ENCODE measurements around the gene CDKAL1. TPM values are rescaled to one million over a fixed set of nuclear protein-coding genes. Genes with fewer than 3 reads are reported as not detected.

CDKAL1 gene
- total RNA-seq, 1 donor from 2014 or later = 24.8 TPM

- no peaks in the 10 kb centered on the region for H3K36me3 Mint-ChIP-seq (ENCODE audit: unreplicated experiment)
Measured at GRCh38 chr6:20773822-20774221, 239.6 kb downstream of the CDKAL1 start.

GRCh38 chr6:20775981-20776380 lies 241.7 kb downstream of the CDKAL1 start:
- no peak for DNase-seq
- no peak for TF ChIP-seq CTCF (IDR thresholded peaks at IDR 0.05; ENCODE audit: partially characterized antibody, unreplicated experiment)
- H3K4me1 Mint-ChIP-seq (ENCODE audit: low read depth, unreplicated experiment) = peaks cover 19% of the 10 kb centered on the region
- no peak overlapping the region for H3K27ac Mint-ChIP-seq (ENCODE audit: unreplicated experiment)
- H3K9me3 Mint-ChIP-seq (ENCODE audit: unreplicated experiment) = peaks cover 3% of the 10 kb centered on the region
- H3K4me3 Mint-ChIP-seq (ENCODE audit: unreplicated experiment) = no peak overlapping the region
- no peaks in the 10 kb centered on the region for H3K27me3 Mint-ChIP-seq (ENCODE audit: unreplicated experiment)
- no peaks in the 10 kb centered on the region for H3K36me3 Mint-ChIP-seq (ENCODE audit: unreplicated experiment)

More at GRCh38 chr6:20773822-20774221, 239.6 kb downstream of the CDKAL1 start:
- Mint-ChIP-seq H3K27ac (ENCODE audit: unreplicated experiment) (no peak overlapping the region), H3K9me3 (ENCODE audit: unreplicated experiment) (peaks cover 4% of the 10 kb centered on the region), H3K27me3 (ENCODE audit: unreplicated experiment) (no peaks in the 10 kb centered on the region), H3K4me3 (ENCODE audit: unreplicated experiment) (no peak overlapping the region), H3K4me1 (ENCODE audit: low read depth, unreplicated experiment) (peaks cover 32% of the 10 kb centered on the region)
- no peak for TF ChIP-seq CTCF (IDR thresholded peaks at IDR 0.05; ENCODE audit: partially characterized antibody, unreplicated experiment)
- DNase-seq = no peak

- H3K27me3 Mint-ChIP-seq (ENCODE audit: unreplicated experiment) = no peaks in the 10 kb centered on the region
- TF ChIP-seq CTCF (IDR thresholded peaks at IDR 0.05; ENCODE audit: partially characterized antibody, unreplicated experiment) = no peak
Measured at GRCh38 chr6:20777801-20778200, 243.5 kb downstream of the CDKAL1 start.

GRCh38 chr6:20778459-20778858 lies 244.2 kb downstream of the CDKAL1 start:
- Mint-ChIP-seq H3K36me3 (ENCODE audit: unreplicated experiment) (no peaks in the 10 kb centered on the region), H3K4me1 (ENCODE audit: low read depth, unreplicated experiment) (peaks cover 20% of the 10 kb centered on the region), H3K4me3 (ENCODE audit: unreplicated experiment) (no peak overlapping the region), H3K27me3 (ENCODE audit: unreplicated experiment) (no peaks in the 10 kb centered on the region), H3K9me3 (ENCODE audit: unreplicated experiment) (no peaks in the 10 kb centered on the region), H3K27ac (ENCODE audit: unreplicated experiment) (no peak overlapping the region)
- no peak for DNase-seq
- no peak for TF ChIP-seq CTCF (IDR thresholded peaks at IDR 0.05; ENCODE audit: partially characterized antibody, unreplicated experiment)

More at GRCh38 chr6:20777801-20778200, 243.5 kb downstream of the CDKAL1 start:
- no peaks in the 10 kb centered on the region for H3K36me3 Mint-ChIP-seq (ENCODE audit: unreplicated experiment)
- H3K4me3 Mint-ChIP-seq (ENCODE audit: unreplicated experiment) = no peak overlapping the region
- no peaks in the 10 kb centered on the region for H3K9me3 Mint-ChIP-seq (ENCODE audit: unreplicated experiment)
- DNase-seq = no peak
- peaks cover 20% of the 10 kb centered on the region for H3K4me1 Mint-ChIP-seq (ENCODE audit: low read depth, unreplicated experiment)
- no peak overlapping the region for H3K27ac Mint-ChIP-seq (ENCODE audit: unreplicated experiment)

GRCh38 chr6:20778912-20779311 lies 244.7 kb downstream of the CDKAL1 start:
- Mint-ChIP-seq H3K4me3 (ENCODE audit: unreplicated experiment) (no peak overlapping the region), H3K4me1 (ENCODE audit: low read depth, unreplicated experiment) (peaks cover 20% of the 10 kb centered on the region), H3K36me3 (ENCODE audit: unreplicated experiment) (no peaks in the 10 kb centered on the region), H3K27ac (ENCODE audit: unreplicated experiment) (no peak overlapping the region), H3K9me3 (ENCODE audit: unreplicated experiment) (no peaks in the 10 kb centered on the region), H3K27me3 (ENCODE audit: unreplicated experiment) (no peaks in the 10 kb centered on the region)
- TF ChIP-seq CTCF (IDR thresholded peaks at IDR 0.05; ENCODE audit: partially characterized antibody, unreplicated experiment) = no peak
- no peak for DNase-seq

Measured in glutamatergic neuron (in vitro differentiated cells).